Measurements from ENCODE around the gene TRAF3.

The TRAF3 gene

GRCh38 chr14:102915292-102916110 lies 138.3 kb downstream of the TRAF3 start:
- TF ChIP-seq POLR2AphosphoS5 (IDR thresholded peaks at IDR 0.05; ENCODE audit: low read depth, low read length) (no peak), FOXP2 (optimal IDR thresholded peaks at IDR 0.05; ENCODE audit: borderline replicate concordance, extremely low read depth, extremely low read length, insufficient read depth) (no peak)

GRCh38 chr14:102916347-102917055 lies 139.3 kb downstream of the TRAF3 start:
- no peak for TF ChIP-seq FOXP2 (optimal IDR thresholded peaks at IDR 0.05; ENCODE audit: borderline replicate concordance, extremely low read depth, extremely low read length, insufficient read depth)
- TF ChIP-seq POLR2AphosphoS5 (IDR thresholded peaks at IDR 0.05; ENCODE audit: low read depth, low read length): no peak
- TF ChIP-seq, protein P1, sequence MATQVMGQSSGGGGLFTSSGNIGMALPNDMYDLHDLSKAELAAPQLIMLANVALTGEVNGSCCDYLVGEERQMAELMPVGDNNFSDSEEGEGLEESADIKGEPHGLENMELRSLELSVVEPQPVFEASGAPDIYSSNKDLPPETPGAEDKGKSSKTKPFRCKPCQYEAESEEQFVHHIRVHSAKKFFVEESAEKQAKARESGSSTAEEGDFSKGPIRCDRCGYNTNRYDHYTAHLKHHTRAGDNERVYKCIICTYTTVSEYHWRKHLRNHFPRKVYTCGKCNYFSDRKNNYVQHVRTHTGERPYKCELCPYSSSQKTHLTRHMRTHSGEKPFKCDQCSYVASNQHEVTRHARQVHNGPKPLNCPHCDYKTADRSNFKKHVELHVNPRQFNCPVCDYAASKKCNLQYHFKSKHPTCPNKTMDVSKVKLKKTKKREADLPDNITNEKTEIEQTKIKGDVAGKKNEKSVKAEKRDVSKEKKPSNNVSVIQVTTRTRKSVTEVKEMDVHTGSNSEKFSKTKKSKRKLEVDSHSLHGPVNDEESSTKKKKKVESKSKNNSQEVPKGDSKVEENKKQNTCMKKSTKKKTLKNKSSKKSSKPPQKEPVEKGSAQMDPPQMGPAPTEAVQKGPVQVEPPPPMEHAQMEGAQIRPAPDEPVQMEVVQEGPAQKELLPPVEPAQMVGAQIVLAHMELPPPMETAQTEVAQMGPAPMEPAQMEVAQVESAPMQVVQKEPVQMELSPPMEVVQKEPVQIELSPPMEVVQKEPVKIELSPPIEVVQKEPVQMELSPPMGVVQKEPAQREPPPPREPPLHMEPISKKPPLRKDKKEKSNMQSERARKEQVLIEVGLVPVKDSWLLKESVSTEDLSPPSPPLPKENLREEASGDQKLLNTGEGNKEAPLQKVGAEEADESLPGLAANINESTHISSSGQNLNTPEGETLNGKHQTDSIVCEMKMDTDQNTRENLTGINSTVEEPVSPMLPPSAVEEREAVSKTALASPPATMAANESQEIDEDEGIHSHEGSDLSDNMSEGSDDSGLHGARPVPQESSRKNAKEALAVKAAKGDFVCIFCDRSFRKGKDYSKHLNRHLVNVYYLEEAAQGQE (IDR thresholded peaks at IDR 0.05; ENCODE audit: insufficient read depth in 1 of 2, low read depth in 2 of 2, low read length in 2 of 2): no peak
- no peak for TF ChIP-seq SIN3A (IDR thresholded peaks at IDR 0.05; ENCODE audit: borderline replicate concordance, insufficient read depth, low read length)
- no peak for TF ChIP-seq TAF1 (IDR thresholded peaks at IDR 0.05; ENCODE audit: borderline replicate concordance, insufficient read depth, low read length)

DNA sequence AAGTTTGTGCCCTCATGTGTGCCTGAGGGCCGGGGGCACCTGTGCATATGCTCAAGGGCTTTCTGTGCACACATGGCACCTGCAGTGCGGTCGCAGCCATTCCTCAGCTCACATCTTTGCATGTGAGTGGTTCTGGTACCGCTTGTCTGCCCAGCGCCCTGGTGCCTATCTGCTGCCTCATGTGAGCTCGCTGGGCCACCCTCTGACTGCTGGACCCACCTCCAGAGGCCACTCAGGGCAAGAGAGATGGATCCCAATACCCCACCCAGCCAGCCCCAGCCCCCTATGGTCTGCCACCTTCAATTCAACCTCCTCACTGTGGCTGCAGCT lies 139.8 kb downstream of the TRAF3 start:
- no peak for TF ChIP-seq FOXP2 (optimal IDR thresholded peaks at IDR 0.05; ENCODE audit: borderline replicate concordance, extremely low read depth, extremely low read length, insufficient read depth)
- TF ChIP-seq, protein P1 (IDR thresholded peaks at IDR 0.05; ENCODE audit: insufficient read depth in 1 of 2, low read depth in 2 of 2, low read length in 2 of 2): no peak
- TF ChIP-seq TAF1 (IDR thresholded peaks at IDR 0.05; ENCODE audit: borderline replicate concordance, insufficient read depth, low read length): no peak
- no peak for TF ChIP-seq SIN3A (IDR thresholded peaks at IDR 0.05; ENCODE audit: borderline replicate concordance, insufficient read depth, low read length)
- no peak for TF ChIP-seq POLR2AphosphoS5 (IDR thresholded peaks at IDR 0.05; ENCODE audit: low read depth, low read length)

DNA sequence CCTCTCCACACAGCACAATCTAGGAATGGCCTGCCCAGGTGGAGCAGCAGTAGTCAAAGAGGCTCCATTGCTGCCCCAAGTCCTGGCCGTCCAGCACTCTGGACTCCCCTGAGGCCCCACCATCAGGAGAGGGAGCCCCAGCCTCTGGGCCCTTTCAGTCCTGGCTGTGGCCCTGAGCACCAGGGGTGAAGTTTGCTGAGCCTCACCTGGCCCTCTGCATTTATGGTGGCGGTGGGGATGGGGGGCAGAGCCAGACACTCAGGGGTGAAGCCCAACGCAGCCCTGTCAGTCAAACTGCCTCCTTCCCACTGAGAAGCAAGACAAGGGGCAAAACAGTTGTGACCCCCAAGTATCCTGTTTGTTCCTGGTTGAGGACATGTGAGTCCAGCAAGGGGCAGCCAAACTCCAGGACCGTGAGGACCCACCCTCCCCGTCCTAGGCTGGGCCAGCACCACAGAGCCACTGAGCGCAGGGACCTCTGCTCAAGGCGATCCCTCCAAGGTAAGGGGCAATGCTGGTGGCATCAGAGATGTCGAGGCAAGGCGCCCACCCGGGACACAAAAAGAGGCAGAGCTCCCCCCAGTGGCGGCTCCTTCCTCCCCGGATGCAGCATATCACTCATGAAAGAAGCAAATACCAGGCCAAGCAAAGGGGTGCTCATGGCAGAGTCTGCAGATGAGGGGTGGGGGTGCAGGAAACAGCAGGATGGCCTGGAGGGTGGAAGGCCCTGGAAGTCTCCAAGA lies 140.4 kb downstream of the TRAF3 start:
- TF ChIP-seq FOXP2 (optimal IDR thresholded peaks at IDR 0.05; ENCODE audit: borderline replicate concordance, extremely low read depth, extremely low read length, insufficient read depth) (no peak), POLR2AphosphoS5 (IDR thresholded peaks at IDR 0.05; ENCODE audit: low read depth, low read length) (no peak)

DNA sequence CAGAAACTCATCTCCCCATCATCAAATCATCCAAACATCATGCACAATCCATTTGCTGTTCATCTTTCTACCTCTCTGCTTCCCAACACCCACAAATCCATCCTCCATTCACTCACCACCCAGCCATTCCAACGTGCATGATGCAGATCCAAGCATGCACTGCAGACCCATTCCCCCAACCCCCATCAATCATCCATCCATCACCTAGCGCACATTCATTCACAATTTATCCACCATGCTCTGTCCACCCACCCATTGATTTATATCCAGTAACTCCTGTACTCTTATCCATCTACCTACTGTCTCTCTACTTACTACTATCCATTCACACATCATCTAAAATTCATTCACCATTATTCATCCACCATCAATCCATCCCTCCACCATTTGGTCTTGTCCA lies 141.2 kb downstream of the TRAF3 start:
- TF ChIP-seq SIN3A (IDR thresholded peaks at IDR 0.05; ENCODE audit: borderline replicate concordance, insufficient read depth, low read length): no peak

DNA sequence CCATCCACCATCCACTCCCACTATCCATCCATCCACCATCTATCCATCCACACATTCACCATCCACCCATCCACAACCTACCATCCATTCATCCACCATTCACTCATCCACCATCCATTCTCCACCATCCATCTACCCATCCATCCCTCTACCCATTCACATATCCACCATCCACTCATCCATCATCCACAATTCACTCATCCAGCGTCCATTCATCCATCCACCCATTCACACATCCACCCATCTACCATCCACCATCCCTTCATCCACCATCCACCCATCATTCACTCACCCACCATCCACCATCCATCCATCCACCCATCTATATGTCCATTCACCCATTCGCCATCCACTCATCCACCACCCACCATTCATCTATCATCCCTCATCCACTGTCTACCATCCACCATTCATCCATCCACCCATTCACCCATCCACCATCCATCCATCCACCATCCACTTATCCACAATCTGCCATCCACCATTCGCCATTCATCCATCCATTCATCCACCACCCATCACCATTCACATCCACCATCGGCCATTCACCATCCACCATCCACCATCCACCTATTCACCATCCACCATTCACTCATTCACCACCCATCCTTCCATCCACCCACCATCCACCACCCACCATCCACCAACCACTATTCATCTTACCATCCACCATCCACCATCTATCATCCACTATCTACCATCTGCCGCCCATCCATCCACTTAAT lies 143.2 kb downstream of the TRAF3 start:
- TF ChIP-seq TAF1 (IDR thresholded peaks at IDR 0.05; ENCODE audit: borderline replicate concordance, insufficient read depth, low read length) (no peak), POLR2AphosphoS5 (IDR thresholded peaks at IDR 0.05; ENCODE audit: low read depth, low read length) (no peak), SIN3A (IDR thresholded peaks at IDR 0.05; ENCODE audit: borderline replicate concordance, insufficient read depth, low read length) (no peak), FOXP2 (optimal IDR thresholded peaks at IDR 0.05; ENCODE audit: borderline replicate concordance, extremely low read depth, extremely low read length, insufficient read depth) (no peak)
- TF ChIP-seq, protein P1 (IDR thresholded peaks at IDR 0.05; ENCODE audit: insufficient read depth in 1 of 2, low read depth in 2 of 2, low read length in 2 of 2): no peak
